H1 (cell line): ENCODE measurements around the gene BRMS1. TPM values are rescaled to one million over a fixed set of nuclear protein-coding genes. Genes with fewer than 3 reads are reported as not detected.
A peak's percentile ranks its signal among the peaks of the same experiment; 100 is the strongest.

Experiments
- CTCF ChIA-PET: fragments of 300-600 bp; sonication (Branson Sonifier 250); formaldehyde crosslinking; loops from one replicate; lab custom pipeline; 2021; ENCODE audit not compliant: partially characterized antibody; lab: Charles Lee
- POLR2A ChIA-PET: fragments of 300-600 bp; sonication (Branson Sonifier 250); formaldehyde crosslinking; loops from one replicate; lab custom pipeline; 2021; ENCODE audit warnings: inconsistent platforms; ENCODE audit not compliant: partially characterized antibody; lab: Charles Lee
- DNase-seq, 2 experiments: peaks; one replicate each; pipeline versions ENCODE4 v3.0.0 to v3.0.0-alpha.2; 2010 to 2022; ENCODE audit warnings: low spot score in 2 of 2, low read depth in 1 of 2, mixed read lengths in 1 of 2
- FAIRE-seq: peaks from 2 replicates; lab custom pipeline; 2011; peaks lifted over from hg19 to GRCh38; lab: Jason Lieb, UNC
- H2AFZ ChIP-seq: 2 replicates; pipeline ENCODE4 v1.8.1; 2012; ENCODE audit warnings: low read length, inconsistent platforms
- H2AK5ac ChIP-seq: 2 replicates; pipeline ENCODE4 v1.6.1; 2013; ENCODE audit warnings: low read depth, low read length
- H2BK120ac ChIP-seq: replicated peaks from 2 replicates; pipeline ENCODE3; 2013; ENCODE audit warnings: low read depth, low read length, inconsistent platforms
- H2BK12ac ChIP-seq: 2 replicates; pipeline ENCODE4 v1.6.1; 2013; ENCODE audit warnings: low read depth, low read length
- H2BK15ac ChIP-seq: 2 replicates; pipeline ENCODE4 v1.6.1; 2013; ENCODE audit warnings: low read length
- H2BK20ac ChIP-seq: 2 replicates; pipeline ENCODE4 v1.6.1; 2013; ENCODE audit warnings: low read length
- H2BK5ac ChIP-seq: 2 replicates; pipeline ENCODE4 v1.6.1; 2013; ENCODE audit warnings: low read depth, low read length
- H3K14ac ChIP-seq: 2 replicates; pipeline ENCODE4 v1.6.1; 2013; ENCODE audit warnings: inconsistent platforms; ENCODE audit not compliant: insufficient read length
- H3K18ac ChIP-seq: 2 replicates; pipeline ENCODE4 v1.6.1; 2013; ENCODE audit warnings: low read length; ENCODE audit errors: extremely low read depth
- H3K23ac ChIP-seq: 2 replicates; pipeline ENCODE4 v1.6.1; 2013; ENCODE audit warnings: inconsistent platforms; ENCODE audit not compliant: insufficient read length
- H3K23me2 ChIP-seq: 2 replicates; pipeline ENCODE4 v1.6.1; 2013; ENCODE audit warnings: low read depth, low read length
- H3K27ac ChIP-seq: 2 replicates; pipeline ENCODE4 v1.6.1; 2011; ENCODE audit warnings: low read depth, low read length, inconsistent platforms
- H3K27me3 ChIP-seq, 4 experiments: replicated peaks in 1 of 4; 1 replicate in 1 of 4; 2 replicates in 3 of 4; pipeline versions ENCODE4 v1.6.1 to v1.8.1; 2011 to 2013; ENCODE audit warnings: low read length in 3 of 4, mild to moderate bottlenecking in 3 of 4, inconsistent platforms in 2 of 4, mixed read lengths in 2 of 4, moderate library complexity in 1 of 4; ENCODE audit not compliant: control insufficient read depth in 3 of 4, insufficient read depth in 3 of 4; ENCODE audit errors: extremely low read depth in 1 of 4
- H3K36me3 ChIP-seq, 4 experiments: 2 replicates each; pipeline versions ENCODE4 v1.6.1 to v1.8.1; 2011 to 2013; ENCODE audit warnings: mild to moderate bottlenecking in 4 of 4, low read length in 3 of 4, moderate library complexity in 2 of 4, control low read depth in 1 of 4, inconsistent platforms in 1 of 4; ENCODE audit not compliant: insufficient read depth in 4 of 4, control insufficient read depth in 2 of 4
- H3K4ac ChIP-seq: replicated peaks from 2 replicates; pipeline ENCODE3; 2013; ENCODE audit warnings: low read length, low read depth, mixed read lengths, inconsistent platforms; ENCODE audit not compliant: insufficient read length
- H3K4me1 ChIP-seq, 4 experiments: replicated peaks in 1 of 4; 1 replicate in 1 of 4; 2 replicates in 3 of 4; pipeline versions ENCODE4 v1.6.1 to v1.8.1; 2011 to 2013; ENCODE audit warnings: low read length in 3 of 4, inconsistent platforms in 2 of 4, mixed read lengths in 1 of 4; ENCODE audit not compliant: insufficient read depth in 4 of 4, control insufficient read depth in 3 of 4
- H3K4me2 ChIP-seq, 2 experiments: 2 replicates each; pipeline versions ENCODE4 v1.6.1 to v1.8.1; 2011 to 2013; ENCODE audit warnings: low read depth in 2 of 2, low read length in 2 of 2, control low read depth in 1 of 2, inconsistent platforms in 1 of 2, mild to moderate bottlenecking in 1 of 2; ENCODE audit not compliant: insufficient read depth in 1 of 2
- H3K4me3 ChIP-seq, 4 experiments: fragments of 200-600, 300-600 bp in 1 of 4; sonication (generic), shearing (Covaris generic), sonication (Bioruptor Twin) in 1 of 4; 2 replicates each; pipeline versions ENCODE4 v1.5.1 to v1.8.1; 2011 to 2016; ENCODE audit warnings: low read length in 4 of 4, low read depth in 3 of 4, control low read depth in 2 of 4, inconsistent platforms in 2 of 4, mild to moderate bottlenecking in 2 of 4, mixed read lengths in 1 of 4, moderate library complexity in 1 of 4; ENCODE audit not compliant: insufficient read depth in 2 of 4; ENCODE audit errors: extremely low read depth in 1 of 4
- H3K56ac ChIP-seq: replicated peaks from 2 replicates; pipeline ENCODE3; 2013; ENCODE audit warnings: low read depth, mild to moderate bottlenecking, mixed read lengths, low read length, inconsistent platforms; ENCODE audit not compliant: insufficient read length
- H3K79me1 ChIP-seq: 2 replicates; pipeline ENCODE4 v1.6.1; 2013; ENCODE audit warnings: low read depth, low read length, control low read depth
- H3K79me2 ChIP-seq, 2 experiments: 2 replicates each; pipeline versions ENCODE4 v1.6.1 to v1.8.1; 2012 to 2013; ENCODE audit warnings: low read length in 2 of 2, mild to moderate bottlenecking in 2 of 2, inconsistent platforms in 1 of 2; ENCODE audit not compliant: insufficient read depth in 2 of 2, control insufficient read depth in 1 of 2
- H3K9ac ChIP-seq, 4 experiments: replicated peaks in 1 of 4; 1 replicate in 1 of 4; 2 replicates in 3 of 4; pipeline versions ENCODE4 v1.6.1 to v1.8.1; 2011 to 2013; ENCODE audit warnings: low read depth in 3 of 4, low read length in 3 of 4, control low read depth in 2 of 4, mild to moderate bottlenecking in 2 of 4, moderate library complexity in 2 of 4, inconsistent platforms in 1 of 4; ENCODE audit errors: extremely low read depth in 1 of 4
- H3K9me3 ChIP-seq, 2 experiments: 2 replicates each; pipeline versions ENCODE4 v1.6.1 to v1.8.1; 2012 to 2013; ENCODE audit warnings: mild to moderate bottlenecking in 2 of 2, moderate library complexity in 2 of 2, control low read depth in 1 of 2, inconsistent platforms in 1 of 2, low read depth in 1 of 2, low read length in 1 of 2, mixed read lengths in 1 of 2; ENCODE audit not compliant: insufficient read depth in 2 of 2
- H4K20me1 ChIP-seq, 2 experiments: replicated peaks in 1 of 2; 2 replicates each; pipeline versions ENCODE3 to v1.8.1; 2011 to 2013; ENCODE audit warnings: inconsistent platforms in 2 of 2, low read length in 2 of 2, mild to moderate bottlenecking in 1 of 2; ENCODE audit not compliant: insufficient read depth in 2 of 2, control insufficient read depth in 1 of 2
- H4K5ac ChIP-seq: 2 replicates; pipeline ENCODE4 v1.6.1; 2013; ENCODE audit warnings: low read length, low read depth, mixed read lengths, inconsistent platforms; ENCODE audit not compliant: insufficient read length
- H4K8ac ChIP-seq: 2 replicates; pipeline ENCODE4 v1.8.0; 2013; ENCODE audit warnings: mild to moderate bottlenecking, moderate library complexity, low read length, inconsistent platforms; ENCODE audit not compliant: insufficient read depth; ENCODE audit errors: extremely low read depth
- H4K91ac ChIP-seq: replicated peaks from 2 replicates; pipeline ENCODE3; 2013; ENCODE audit warnings: low read length, mixed read lengths, inconsistent platforms; ENCODE audit not compliant: insufficient read length
- ASH2L ChIP-seq: fragments of 200-600, 300-600 bp; sonication (generic); IDR thresholded peaks from one replicate; pipeline ENCODE4 v1.7.1; 2017; ENCODE audit warnings: low read length
- BRCA1 ChIP-seq: IDR thresholded peaks from 2 replicates; pipeline ENCODE4 v1.6.1; 2012; ENCODE audit warnings: low read depth, low read length, improper control_type of control experiment
- PHF8 ChIP-seq: fragments of 200-600 bp; sonication (generic); conservative IDR thresholded peaks from 2 replicates; pipeline ENCODE4 v1.7.1; 2012; ENCODE audit warnings: low read depth, mild to moderate bottlenecking, inconsistent platforms, low read length, moderate library complexity
- POLR2A ChIP-seq, 2 experiments: IDR thresholded peaks; 1 replicate in 1 of 2; 2 replicates in 1 of 2; pipeline ENCODE4 v1.6.1; 2011; ENCODE audit warnings: low read depth in 2 of 2, low read length in 2 of 2, mild to moderate bottlenecking in 2 of 2; ENCODE audit errors: control extremely low read depth in 1 of 2
- SP4 ChIP-seq: IDR thresholded peaks from 2 replicates; pipeline ENCODE4 v1.6.1; 2012; ENCODE audit warnings: low read length, inconsistent platforms
- TCF12 ChIP-seq: IDR thresholded peaks from 2 replicates; pipeline ENCODE4 v1.6.1; 2011; ENCODE audit warnings: low read depth, mild to moderate bottlenecking, low read length
- ZNF274 ChIP-seq: IDR thresholded peaks from 2 replicates; pipeline ENCODE4 v1.7.0; 2012; ENCODE audit warnings: low read length, borderline replicate concordance; ENCODE audit errors: extremely low read depth
- WGBS, 2 experiments: shearing (Covaris generic) in 1 of 2; methylation state at CpG; one replicate each; pipeline versions ENCODE4 v1.1.6 to v1.1.7; 2013 to 2015; ENCODE audit warnings: low lambda C conversion rate in 2 of 2, mixed read lengths in 2 of 2, inconsistent platforms in 1 of 2, low coverage in 1 of 2, missing lambda C conversion rate in 1 of 2; ENCODE audit not compliant: insufficient replicate concordance in 2 of 2, insufficient coverage in 1 of 2, insufficient read length in 1 of 2; ENCODE audit errors: extremely low coverage in 1 of 2, missing lambda C conversion rate in 1 of 2; 5-methylcytosine and 5-hydroxymethylcytosine counted together
- polyA plus RNA-seq, 7 experiments: library from polyadenylated mRNA; depleted of rRNA in 3 of 7; stranded (reverse) in 5 of 7; unstranded in 2 of 7; fragments of >200 nt in 5 of 7; fragments of 200-250 nt in 2 of 7; gene quantifications; 1 replicate in 5 of 7; 2 replicates in 1 of 7; 4 replicates in 1 of 7; pipeline versions ENCODE4 v1.2.1 to v1.2.3, GENCODE V29; 2011 to 2013; ENCODE audit warnings: missing spikeins in 2 of 7, mixed read lengths in 2 of 7
- total RNA-seq: library from RNA; stranded (reverse); fragmentation: NEBNext Ultra II Directional; extraction: Animal tissue kit (Norgen Biotek cat#: 25700); gene quantifications from 2 replicates; pipeline ENCODE4 v1.2.1, GENCODE V29; 2021
- TF ChIP-seq, protein P1 (sequence below): IDR thresholded peaks from 2 replicates; pipeline ENCODE4 v1.6.1; 2011; ENCODE audit warnings: low read depth, mild to moderate bottlenecking, low read length; ENCODE audit not compliant: insufficient read depth

Gene BRMS1
- total and polyA plus RNA-seq, 2 of the 8 experiments (the other 6 are each of a cell fraction or from before 2014, with no cell fraction given): 39.2 to 46.1 TPM

DNA sequence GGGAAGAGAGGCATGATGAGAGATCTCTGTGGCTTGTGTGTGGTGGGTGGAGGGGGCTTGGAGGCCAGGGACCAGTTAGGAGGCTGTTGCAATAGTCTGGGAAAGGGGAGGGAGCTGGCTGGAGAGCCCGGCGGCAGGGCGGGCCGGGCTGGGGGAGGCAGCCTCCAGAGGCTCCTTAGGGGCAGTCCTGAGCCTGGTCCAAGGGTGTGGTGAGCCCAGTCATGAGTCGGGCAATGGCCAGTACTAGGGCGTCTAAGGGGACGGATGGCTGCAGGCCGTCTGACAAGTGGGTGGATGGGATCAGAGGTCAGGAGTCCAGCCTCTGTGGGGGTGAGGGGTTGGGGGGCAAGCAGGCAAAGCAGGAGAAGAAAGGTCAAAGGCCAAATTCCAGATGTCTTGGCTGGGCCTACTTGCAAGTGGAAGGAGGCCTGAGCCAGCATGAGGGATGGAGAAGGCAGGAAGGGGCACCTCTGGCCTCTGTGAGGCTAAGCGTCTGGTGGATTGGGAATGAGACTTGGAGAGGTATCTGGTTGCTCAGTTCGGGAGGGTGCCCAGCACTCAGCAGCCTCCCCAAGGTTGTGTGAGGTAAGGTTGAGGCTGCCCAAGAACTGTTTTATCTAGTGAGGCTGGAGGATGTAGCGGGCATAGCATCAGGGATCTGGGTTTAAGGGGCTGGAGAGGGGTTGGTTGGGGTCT, 22.0 kb downstream of the BRMS1 start:
- no peak overlapping the region for H3K4ac ChIP-seq
- no peak overlapping the region for H4K5ac ChIP-seq
- H3K23ac ChIP-seq: no peak overlapping the region
- H3K14ac ChIP-seq: no peak overlapping the region
- ChIA-PET POLR2A (interaction anchor here (1.0 to 1.5 kb wide), 4 partner anchors 10 to 40 kb away, joined by 3 to 7 read pairs (median 4); partner anchors contain the start of genes BRMS1 and RIN1), CTCF (interaction anchor here (1.2 to 2.0 kb wide), 15 partner anchors 10 to 101 kb away, joined by 3 to 48 read pairs (median 6); partner anchors contain the start of genes RIN1, TMEM151A and YIF1A)
- H3K36me3 ChIP-seq: no peaks in the 10 kb centered on the region
- H3K27me3 ChIP-seq: peaks cover 0 to 8% (median 5%) of the 10 kb centered on the region in 4 experiments; a peak in 3 of 7 replicates
- H2BK12ac ChIP-seq: peak overlapping the region; percentile 17; the same call in 1 of the 2 replicates
- TF ChIP-seq, protein P1, sequence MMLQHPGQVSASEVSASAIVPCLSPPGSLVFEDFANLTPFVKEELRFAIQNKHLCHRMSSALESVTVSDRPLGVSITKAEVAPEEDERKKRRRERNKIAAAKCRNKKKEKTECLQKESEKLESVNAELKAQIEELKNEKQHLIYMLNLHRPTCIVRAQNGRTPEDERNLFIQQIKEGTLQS: no peak
- TF ChIP-seq PHF8 (no peak), BRCA1 (no peak), SP4 (no peak), ZNF274 (no peak), ASH2L (no peak), POLR2A (IDR thresholded peaks at IDR 0.05; ENCODE audit: control extremely low read depth in 1 of 2, low read depth in 2 of 2, low read length in 2 of 2) (no peak), TCF12 (no peak)
- no peak overlapping the region for H4K91ac ChIP-seq
- H4K20me1 ChIP-seq: no peaks in the 10 kb centered on the region
- no peak overlapping the region for H3K9ac ChIP-seq
- H2BK5ac ChIP-seq: no peak overlapping the region
- H2BK20ac ChIP-seq: no peak overlapping the region
- no peaks in the 10 kb centered on the region for H3K9me3 ChIP-seq
- H4K8ac ChIP-seq: no peak overlapping the region
- H3K18ac ChIP-seq: no peak overlapping the region
- no peak overlapping the region for H2BK15ac ChIP-seq
- FAIRE-seq (no peak), DNase-seq (no peak)
- 92% methylated on average over 11 of the region's 11 CpGs; no CpG with 5 or more reads in 1 of the 2 experiments for WGBS, 2 experiments
- H3K56ac ChIP-seq: no peak overlapping the region
- H3K23me2 ChIP-seq: peaks cover 3% of the 10 kb centered on the region; the same call in 1 of the 2 replicates
- no peak overlapping the region for H3K27ac ChIP-seq
- H2BK120ac ChIP-seq: no peak overlapping the region
- H3K4me2 ChIP-seq: no peak overlapping the region
- H2AK5ac ChIP-seq: no peak overlapping the region
- no peak overlapping the region for H3K4me3 ChIP-seq
- peaks cover 4 to 16% (median 11%) of the 10 kb centered on the region in 4 experiments for H3K4me1 ChIP-seq
- H2AFZ ChIP-seq: no peak overlapping the region
- no peaks in the 10 kb centered on the region for H3K79me2 ChIP-seq
- H3K79me1 ChIP-seq: no peaks in the 10 kb centered on the region
